Activated T-cell treated with anti-CD3 and anti-CD28 coated beads, Interleukin-2, amount 50 U/mL, for 24 hours (primary cell): ENCODE data around the gene GOSR2.

Experiments used
- DNase-seq: peaks from one replicate; pipeline ENCODE4 v3.0.0-alpha.2; 2020
- H3K27ac Mint-ChIP-seq: 2 replicates; pipeline ENCODE4 v1.8.0; 2020; ENCODE audit warnings: mild to moderate bottlenecking, mixed read lengths
- H3K27me3 Mint-ChIP-seq: 2 replicates; pipeline ENCODE4 v1.8.0; 2020; ENCODE audit warnings: mixed read lengths
- H3K36me3 Mint-ChIP-seq: 2 replicates; pipeline ENCODE4 v1.8.0; 2020; ENCODE audit warnings: low read depth, mixed read lengths
- H3K4me1 Mint-ChIP-seq: 2 replicates; pipeline ENCODE4 v1.8.0; 2020; ENCODE audit warnings: low read depth, mixed read lengths
- H3K4me3 Mint-ChIP-seq: 2 replicates; pipeline ENCODE4 v1.8.0; 2020; ENCODE audit warnings: mild to moderate bottlenecking, moderate library complexity, mixed read lengths
- H3K9me3 Mint-ChIP-seq: 2 replicates; pipeline ENCODE4 v1.8.0; 2020; ENCODE audit warnings: mixed read lengths

GOSR2 gene

DNA sequence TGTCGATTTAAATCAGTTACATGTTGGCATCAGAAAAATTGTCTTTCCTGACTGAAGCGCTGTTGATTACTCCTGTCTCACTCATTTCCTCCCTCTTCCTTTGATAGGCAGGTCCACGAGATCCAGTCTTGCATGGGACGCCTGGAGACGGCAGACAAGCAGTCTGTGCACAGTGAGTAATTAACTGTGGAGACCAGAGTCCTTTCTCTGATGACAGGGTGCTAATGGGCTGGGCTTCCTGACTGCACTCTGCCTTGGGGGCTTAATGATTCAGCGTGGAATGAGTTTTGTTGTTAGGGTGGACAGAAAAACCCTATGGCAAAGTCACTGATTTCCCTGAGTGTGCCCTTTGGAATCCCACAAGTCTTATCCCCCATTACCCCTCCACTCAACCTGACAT is 6.5 kb downstream of the GOSR2 start:
- Mint-ChIP-seq H3K9me3 (no peaks in the 10 kb centered on the region), H3K27ac (peak overlapping the region; percentile 40), H3K4me1 (peaks cover 47% of the 10 kb centered on the region), H3K27me3 (no peaks in the 10 kb centered on the region), H3K36me3 (peaks cover 85% of the 10 kb centered on the region), H3K4me3 (no peak overlapping the region)
- no peak for DNase-seq

DNA sequence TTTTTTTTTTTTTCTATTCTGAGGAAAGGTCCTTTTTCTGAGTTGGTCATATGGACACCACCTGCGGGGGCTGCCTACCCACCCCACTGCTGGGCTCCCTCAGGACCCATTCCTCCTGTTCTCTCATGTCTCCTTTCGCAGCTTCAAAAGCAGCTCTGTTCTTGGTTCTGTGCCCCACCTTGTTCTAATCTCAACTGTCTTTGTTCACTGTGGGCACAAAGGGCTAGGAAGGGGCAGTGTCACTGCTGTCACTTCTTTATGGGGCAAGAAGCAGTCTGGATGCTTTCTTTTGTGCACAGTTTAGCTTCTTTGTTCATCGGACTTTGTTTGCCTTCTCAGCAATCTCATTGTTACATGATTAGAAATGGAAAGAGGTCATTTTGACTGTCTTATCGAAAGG is 7.1 kb downstream of the GOSR2 start:
- H3K9me3 Mint-ChIP-seq: no peaks in the 10 kb centered on the region
- no peaks in the 10 kb centered on the region for H3K27me3 Mint-ChIP-seq
- peaks cover 88% of the 10 kb centered on the region for H3K36me3 Mint-ChIP-seq
- no peak overlapping the region for H3K4me3 Mint-ChIP-seq
- DNase-seq: no peak
- peaks cover 40% of the 10 kb centered on the region for H3K4me1 Mint-ChIP-seq
- H3K27ac Mint-ChIP-seq: no peak overlapping the region

DNA sequence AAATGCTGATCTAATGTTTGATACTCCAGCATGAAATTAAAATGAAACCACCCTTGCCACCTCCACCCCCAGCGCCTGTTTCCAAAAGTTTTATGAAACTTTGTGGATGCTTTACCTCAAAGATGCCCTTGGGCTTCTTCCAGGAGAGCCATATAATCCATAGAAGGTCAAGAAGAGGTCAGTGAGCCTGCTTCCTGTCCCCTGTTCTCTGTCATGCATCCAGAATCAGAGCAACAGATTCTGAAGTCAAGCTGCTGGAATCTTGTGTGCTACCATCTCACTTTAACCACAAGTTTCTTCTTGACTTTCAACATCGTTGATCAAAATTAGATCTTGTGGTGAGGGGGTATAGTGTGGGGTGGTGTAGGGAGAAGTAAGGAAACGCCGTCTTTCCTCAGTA is 8.6 kb downstream of the GOSR2 start:
- Mint-ChIP-seq H3K4me3 (no peak overlapping the region), H3K4me1 (peaks cover 25% of the 10 kb centered on the region), H3K27me3 (no peaks in the 10 kb centered on the region), H3K36me3 (peaks cover 90% of the 10 kb centered on the region), H3K9me3 (no peaks in the 10 kb centered on the region), H3K27ac (peak overlapping the region; percentile 66)
- DNase-seq: no peak

DNA sequence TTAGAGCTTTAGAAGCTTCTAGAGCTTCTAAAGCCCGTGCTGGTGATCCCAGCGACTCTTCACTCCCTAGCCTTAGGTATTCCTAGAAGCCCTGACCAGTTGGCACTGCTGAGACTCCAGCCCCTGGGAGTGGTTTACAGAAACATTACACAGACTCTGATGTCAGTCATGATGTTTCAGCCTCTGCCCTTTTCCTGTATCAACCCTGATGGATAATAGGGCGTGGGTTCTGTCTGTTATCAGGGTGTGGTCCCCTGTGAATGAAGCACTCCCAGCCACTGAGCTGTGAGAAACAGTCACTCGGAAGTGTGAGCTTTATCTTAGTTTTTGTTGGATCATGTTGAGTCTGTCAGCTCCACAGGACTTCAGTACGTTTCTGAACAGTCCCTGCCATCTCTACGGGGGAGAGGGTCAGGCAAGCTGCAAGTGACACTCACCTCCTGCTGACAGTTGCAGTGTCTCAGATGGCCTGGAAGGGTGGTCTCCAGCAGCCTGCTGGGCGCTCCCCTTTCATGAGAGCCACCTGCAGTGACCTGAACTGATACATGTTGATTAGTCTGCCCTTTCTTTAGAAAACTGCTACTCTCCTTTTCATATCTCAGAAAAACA is 12.8 kb downstream of the GOSR2 start:
- Mint-ChIP-seq H3K27ac (peak overlapping the region; percentile 24), H3K27me3 (no peaks in the 10 kb centered on the region), H3K36me3 (peaks cover 100% of the 10 kb centered on the region), H3K4me3 (no peak overlapping the region), H3K9me3 (no peaks in the 10 kb centered on the region), H3K4me1 (peaks cover under 1% of the 10 kb centered on the region)
- DNase-seq: no peak

DNA sequence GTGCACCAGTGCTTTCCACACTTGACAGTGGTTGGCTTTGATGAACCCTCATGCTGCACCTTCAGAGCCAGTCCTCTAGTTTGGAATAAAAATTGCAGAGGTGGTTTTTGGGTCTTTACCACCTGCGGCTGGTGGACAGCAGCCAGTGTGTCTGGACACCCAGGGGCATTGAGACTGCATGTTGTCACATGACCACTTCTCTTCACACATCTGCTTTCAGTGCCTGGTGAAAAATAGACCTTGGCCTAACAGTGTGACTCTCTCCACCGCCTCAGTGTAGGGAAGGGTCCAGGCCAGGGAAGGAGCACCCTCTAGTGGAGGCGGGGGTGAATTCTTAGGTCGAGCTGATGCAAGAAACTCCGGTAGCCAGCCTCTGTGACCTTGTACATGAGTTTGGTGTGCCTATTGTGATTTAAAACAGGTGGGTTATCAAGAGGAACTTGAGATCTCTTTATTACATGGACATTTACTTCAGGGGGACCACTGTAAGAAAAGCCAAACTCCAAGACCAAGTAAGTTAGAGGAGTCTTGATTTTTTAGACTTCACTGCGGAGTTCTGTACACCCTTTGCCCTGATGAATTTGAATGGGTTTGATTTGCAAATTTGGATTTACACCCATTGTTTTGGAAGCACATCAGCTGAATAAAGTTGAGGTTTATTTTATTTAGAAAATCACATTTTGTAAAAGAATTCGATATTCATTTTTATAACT is 17.9 kb downstream of the GOSR2 start:
- H3K27ac Mint-ChIP-seq: peak overlapping the region; percentile 82
- H3K4me1 Mint-ChIP-seq: peaks cover 21% of the 10 kb centered on the region
- no peak overlapping the region for H3K4me3 Mint-ChIP-seq
- no peaks in the 10 kb centered on the region for H3K9me3 Mint-ChIP-seq
- DNase-seq: peak; percentile 73
- H3K27me3 Mint-ChIP-seq: no peaks in the 10 kb centered on the region
- peaks cover 64% of the 10 kb centered on the region for H3K36me3 Mint-ChIP-seq

DNA sequence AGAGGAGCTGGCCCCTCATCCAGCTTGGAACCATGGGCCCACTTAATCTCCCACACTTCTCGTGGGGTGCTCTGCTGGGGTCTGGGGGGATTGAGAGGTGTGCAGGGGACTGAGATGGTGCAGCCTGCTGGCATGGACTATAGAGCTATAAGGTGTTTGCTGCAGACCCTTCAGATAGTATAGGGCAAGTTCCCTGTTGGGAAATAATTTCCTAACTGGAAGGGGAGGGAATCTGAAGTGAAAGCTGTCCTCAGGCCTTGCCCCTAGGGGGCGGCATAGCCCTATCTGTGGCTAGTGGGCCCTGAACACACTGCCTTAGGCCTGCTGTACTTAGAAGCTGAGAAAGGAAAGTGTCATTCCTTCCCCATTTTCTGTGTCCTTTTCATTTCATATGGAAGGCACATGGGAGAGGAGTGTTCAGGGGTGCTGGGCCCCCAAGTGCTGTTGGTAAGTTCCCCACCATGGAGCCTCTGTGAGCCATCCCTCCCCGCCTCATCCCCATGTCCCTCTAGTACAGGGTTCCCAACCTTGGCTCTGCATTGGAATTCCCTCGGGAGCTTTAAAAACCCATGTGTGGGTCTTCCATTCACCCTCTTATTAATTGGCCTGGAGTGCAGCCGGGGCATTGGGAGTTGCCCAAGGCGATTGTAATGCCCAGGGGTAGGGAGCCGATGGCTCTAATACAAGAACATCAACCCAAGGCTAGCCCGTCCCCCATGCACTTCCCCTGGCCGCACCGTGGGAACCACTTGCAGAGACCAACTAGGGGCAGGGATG is 19.7 kb downstream of the GOSR2 start:
- no peaks in the 10 kb centered on the region for H3K27me3 Mint-ChIP-seq
- peaks cover 21% of the 10 kb centered on the region for H3K4me1 Mint-ChIP-seq
- peak; percentile 64 for DNase-seq
- H3K4me3 Mint-ChIP-seq: no peak overlapping the region
- H3K9me3 Mint-ChIP-seq: no peaks in the 10 kb centered on the region
- peaks cover 46% of the 10 kb centered on the region for H3K36me3 Mint-ChIP-seq
- no peak overlapping the region for H3K27ac Mint-ChIP-seq

DNA sequence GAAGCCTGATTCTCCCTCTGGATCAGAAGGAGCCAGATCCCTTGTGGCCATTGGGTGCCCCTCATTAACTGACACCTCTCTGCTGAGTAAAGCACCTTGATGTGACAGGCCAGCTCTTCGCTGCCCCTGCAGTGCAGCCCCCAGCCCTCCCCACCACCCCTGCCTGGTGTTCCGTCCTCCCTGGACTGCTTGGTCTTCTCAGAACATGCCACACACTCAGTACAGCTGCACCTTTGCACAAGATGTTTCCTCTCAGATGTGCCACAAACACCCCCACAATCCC is 20.2 kb downstream of the GOSR2 start:
- peak overlapping the region; percentile 44 for H3K27ac Mint-ChIP-seq
- H3K4me1 Mint-ChIP-seq: peaks cover 21% of the 10 kb centered on the region
- no peaks in the 10 kb centered on the region for H3K27me3 Mint-ChIP-seq
- DNase-seq: no peak
- H3K9me3 Mint-ChIP-seq: no peaks in the 10 kb centered on the region
- H3K36me3 Mint-ChIP-seq: peaks cover 41% of the 10 kb centered on the region
- H3K4me3 Mint-ChIP-seq: no peak overlapping the region

DNA sequence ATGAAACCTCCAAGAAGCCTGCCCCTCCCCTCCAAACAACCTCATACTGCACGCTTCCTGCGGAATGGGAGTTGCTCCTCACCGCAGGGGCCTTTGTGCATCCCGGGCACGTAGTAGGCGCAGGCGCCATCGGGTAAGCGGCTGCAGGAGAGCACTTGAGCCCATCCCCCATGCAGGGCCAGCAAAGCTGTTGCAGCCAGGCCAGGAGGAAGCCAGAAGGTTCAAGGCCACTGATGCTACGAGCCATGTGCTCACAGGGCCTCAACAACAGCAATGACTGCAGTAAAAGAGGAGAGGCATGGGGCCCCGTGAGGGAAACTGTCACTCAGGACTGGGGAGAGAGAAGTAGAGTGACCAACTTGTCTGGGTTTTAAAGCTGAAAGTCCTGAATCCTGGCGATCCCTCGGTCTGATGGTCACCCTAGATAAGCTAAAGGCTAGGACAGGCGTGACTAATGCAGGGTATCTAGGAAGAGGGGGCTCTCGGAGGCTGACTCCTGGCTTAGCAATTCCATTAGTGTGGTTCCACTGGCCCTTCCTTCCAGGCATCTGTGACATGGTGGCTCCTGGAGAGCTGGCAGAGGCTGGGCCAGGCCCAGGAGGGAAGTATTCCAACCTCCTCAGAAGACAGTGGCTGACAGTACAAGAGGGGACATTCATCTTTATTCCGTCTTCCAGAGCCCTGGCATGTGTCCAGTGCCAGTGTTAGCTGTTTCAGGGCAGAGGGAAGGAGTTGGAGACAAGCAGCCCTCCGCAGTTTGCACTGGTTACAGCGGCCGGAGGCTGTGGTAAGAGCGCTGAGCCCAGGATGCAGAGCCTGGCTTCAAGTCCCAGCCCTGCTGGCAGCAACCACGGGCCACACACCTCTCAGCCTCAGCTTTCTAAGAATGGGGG is 20.8 kb downstream of the GOSR2 start:
- Mint-ChIP-seq H3K9me3 (no peaks in the 10 kb centered on the region), H3K36me3 (peaks cover 37% of the 10 kb centered on the region), H3K27me3 (no peaks in the 10 kb centered on the region), H3K4me1 (peaks cover 21% of the 10 kb centered on the region), H3K27ac (peak overlapping the region; percentile 44), H3K4me3 (no peak overlapping the region)
- DNase-seq: peak; percentile 53

DNA sequence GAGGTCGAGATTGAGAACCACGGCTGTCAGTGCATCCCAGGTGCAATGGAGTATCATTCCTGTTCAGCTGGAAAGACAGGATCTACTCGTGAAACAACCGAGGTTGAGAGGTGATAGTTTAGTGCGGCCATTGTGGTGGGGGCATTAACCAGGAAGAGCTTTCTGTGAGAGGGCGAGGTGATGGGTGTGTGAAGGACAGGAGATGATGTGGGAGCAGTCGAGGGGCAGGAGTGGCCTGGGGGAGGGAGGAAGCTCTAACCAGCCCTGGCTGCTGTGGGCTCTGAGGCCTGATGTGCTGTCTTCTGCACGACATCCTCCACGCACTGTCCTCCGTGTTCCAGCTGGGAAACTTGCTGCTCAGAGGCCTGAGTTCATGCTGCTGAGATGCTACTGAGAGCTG is 22.0 kb downstream of the GOSR2 start:
- peaks cover 21% of the 10 kb centered on the region for H3K4me1 Mint-ChIP-seq
- H3K4me3 Mint-ChIP-seq: no peak overlapping the region
- no peaks in the 10 kb centered on the region for H3K9me3 Mint-ChIP-seq
- DNase-seq: no peak
- no peak overlapping the region for H3K27ac Mint-ChIP-seq
- H3K36me3 Mint-ChIP-seq: peaks cover 30% of the 10 kb centered on the region
- no peaks in the 10 kb centered on the region for H3K27me3 Mint-ChIP-seq

DNA sequence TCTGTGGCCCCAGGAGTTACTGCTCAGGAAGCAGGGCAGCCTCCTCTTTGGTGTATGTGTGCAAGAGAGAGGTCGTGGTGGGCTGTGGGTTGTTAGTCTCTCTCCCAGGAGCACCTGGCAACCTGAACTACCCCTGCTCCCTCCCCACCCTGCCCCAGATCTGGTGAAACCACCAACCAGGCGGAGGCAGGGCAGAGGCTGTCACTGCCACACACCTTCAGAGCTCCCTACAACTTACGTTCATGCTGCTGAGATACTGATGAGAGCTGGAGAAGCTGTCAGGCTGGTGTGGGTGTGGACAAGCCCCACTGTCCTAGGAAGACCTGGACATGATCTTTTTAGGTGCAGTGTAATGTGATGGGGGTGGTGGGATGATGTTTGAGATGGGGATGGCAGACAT is 24.3 kb downstream of the GOSR2 start:
- peaks cover 18% of the 10 kb centered on the region for H3K4me1 Mint-ChIP-seq
- DNase-seq: no peak
- peaks cover 10% of the 10 kb centered on the region for H3K36me3 Mint-ChIP-seq
- no peaks in the 10 kb centered on the region for H3K9me3 Mint-ChIP-seq
- no peak overlapping the region for H3K27ac Mint-ChIP-seq
- no peak overlapping the region for H3K4me3 Mint-ChIP-seq
- no peaks in the 10 kb centered on the region for H3K27me3 Mint-ChIP-seq

DNA sequence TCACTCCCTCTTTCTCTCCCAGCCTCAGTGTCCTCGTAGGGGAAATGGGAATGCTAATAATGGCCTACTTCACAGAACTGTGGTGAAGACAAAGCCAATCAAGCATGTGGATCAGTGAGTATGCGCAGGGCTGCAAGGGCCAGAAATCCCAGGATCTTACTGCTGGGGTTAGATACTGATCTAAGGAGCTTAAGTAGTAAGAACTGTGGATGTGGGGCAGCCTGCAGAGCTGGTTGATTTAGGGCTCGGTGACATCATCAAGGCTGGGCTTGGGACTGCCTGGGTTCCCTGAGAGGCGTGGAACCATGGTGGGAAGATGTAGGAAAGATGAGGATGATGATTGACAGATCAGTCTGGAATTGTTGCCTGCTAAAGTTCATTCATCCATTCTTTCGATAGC is 25.6 kb downstream of the GOSR2 start:
- no peak for DNase-seq
- Mint-ChIP-seq H3K36me3 (peaks cover 7% of the 10 kb centered on the region), H3K9me3 (no peaks in the 10 kb centered on the region), H3K27me3 (no peaks in the 10 kb centered on the region), H3K27ac (no peak overlapping the region), H3K4me3 (no peak overlapping the region), H3K4me1 (peaks cover 10% of the 10 kb centered on the region)

DNA sequence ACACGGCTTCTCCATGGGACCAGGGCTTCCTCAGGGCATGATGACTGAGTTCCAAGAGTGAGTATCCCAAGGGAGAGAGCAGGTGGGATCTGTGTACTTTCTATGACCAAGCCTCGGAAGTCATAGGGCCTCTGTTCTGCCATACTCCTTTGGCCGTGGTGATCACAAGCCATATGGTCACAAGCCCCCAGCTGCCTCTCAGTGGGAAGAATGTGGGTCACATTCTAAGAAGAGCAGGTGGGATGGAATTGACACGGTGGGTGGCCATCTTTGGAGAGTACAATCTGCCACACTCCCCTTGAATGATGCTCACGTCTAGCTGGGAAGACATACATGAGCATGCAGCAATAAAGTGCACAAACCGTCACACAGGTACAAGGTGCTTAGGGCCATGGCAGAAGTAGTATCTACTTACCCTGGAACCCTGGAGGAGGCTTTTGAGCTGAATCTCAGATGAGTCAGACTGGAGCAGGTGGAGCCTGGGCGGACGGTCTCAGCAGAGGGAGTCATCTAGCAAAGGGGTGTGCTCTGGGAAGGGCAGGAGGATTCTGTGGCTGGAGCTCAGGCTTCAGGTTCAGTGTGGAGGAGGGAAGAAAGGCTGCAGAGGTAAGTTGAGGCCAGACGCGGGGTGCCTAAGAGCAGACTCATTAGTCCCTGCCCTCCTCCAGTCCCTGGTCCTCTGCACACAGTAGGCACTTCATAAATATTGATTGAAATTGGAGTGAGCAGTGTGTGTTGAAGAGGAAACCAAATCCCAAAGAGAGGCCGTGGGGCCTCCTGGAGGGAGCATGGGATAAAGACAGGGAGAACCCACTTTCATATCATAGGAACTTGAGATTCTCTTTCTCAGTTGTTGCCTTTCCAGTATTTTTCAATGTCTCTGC is 26.6 kb downstream of the GOSR2 start:
- no peak for DNase-seq
- peaks cover 2% of the 10 kb centered on the region for H3K4me1 Mint-ChIP-seq
- H3K36me3 Mint-ChIP-seq: peaks cover 7% of the 10 kb centered on the region
- H3K27me3 Mint-ChIP-seq: no peaks in the 10 kb centered on the region
- H3K4me3 Mint-ChIP-seq: no peak overlapping the region
- H3K27ac Mint-ChIP-seq: no peak overlapping the region
- H3K9me3 Mint-ChIP-seq: no peaks in the 10 kb centered on the region

DNA sequence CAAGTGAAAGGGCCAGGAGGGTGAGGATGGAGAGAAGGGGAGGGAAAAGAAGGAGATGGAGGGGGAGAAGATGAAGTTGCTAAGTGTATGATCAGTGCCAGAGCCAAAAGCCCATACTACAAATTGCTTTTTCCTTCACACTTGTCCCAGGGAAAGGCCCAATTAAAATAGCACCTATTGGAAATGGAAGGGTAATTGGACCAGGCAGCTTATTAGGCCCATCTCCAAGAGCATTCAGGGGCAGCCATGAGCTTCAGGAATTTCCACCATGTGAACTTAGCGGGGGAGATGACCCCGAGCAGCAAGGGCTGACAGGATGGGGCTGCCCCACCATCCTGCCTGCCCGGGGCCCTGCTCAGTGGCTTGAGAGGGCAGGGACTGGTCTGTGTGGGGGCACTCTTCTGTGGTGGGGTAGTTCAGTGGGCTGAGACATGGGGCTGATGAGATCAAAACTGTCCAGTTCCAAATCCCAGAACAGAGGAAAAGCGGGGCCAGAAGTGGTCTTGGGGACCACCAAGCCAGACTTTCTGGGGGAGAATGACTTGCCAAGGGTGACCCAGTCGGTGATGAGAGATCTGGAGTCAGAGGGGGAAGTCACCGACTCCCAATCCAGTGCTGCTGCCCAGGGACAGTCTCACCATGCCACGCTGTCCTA is 27.5 kb downstream of the GOSR2 start:
- Mint-ChIP-seq H3K27me3 (no peaks in the 10 kb centered on the region), H3K36me3 (peaks cover 9% of the 10 kb centered on the region), H3K9me3 (no peaks in the 10 kb centered on the region), H3K27ac (no peak overlapping the region), H3K4me3 (no peak overlapping the region), H3K4me1 (no peaks in the 10 kb centered on the region)
- no peak for DNase-seq
